SK-N-SH treated with all-trans-retinoic acid at 6 μM for 48 hours (cell line): Measurements from ENCODE around the gene ARID5B.

Experiments
- ATAC-seq: fragments of 200-7000 bp; cut with Tn5 transposase; 3 replicates; pipeline ENCODE4 v1.9.1; 2020; ENCODE audit warnings: mild to moderate bottlenecking, moderate library complexity
- ARNTL ChIP-seq: fragments of 450-650 bp; formaldehyde crosslinking; IDR thresholded peaks from 2 replicates; pipeline ENCODE4 v1.5.0; 2020; ENCODE audit warnings: low read depth, mild to moderate bottlenecking, moderate library complexity, borderline replicate concordance
- CSDC2 ChIP-seq: fragments of 250-450 bp; sonication (Bioruptor Pico); IDR thresholded peaks from 2 replicates; pipeline ENCODE4 v1.5.0; 2020; ENCODE audit warnings: mild to moderate bottlenecking, moderate library complexity
- ESRRG ChIP-seq: fragments of 250-450 bp; sonication (Bioruptor Pico); IDR thresholded peaks from 2 replicates; pipeline ENCODE4 v1.6.1; 2021; ENCODE audit warnings: mild to moderate bottlenecking
- GLIS3 ChIP-seq: fragments of 250-450 bp; sonication (Bioruptor Pico); IDR thresholded peaks from 2 replicates; pipeline ENCODE4 v1.5.0; 2020; ENCODE audit warnings: mild to moderate bottlenecking, moderate library complexity
- ISL1 ChIP-seq: fragments of 250-450 bp; sonication (Bioruptor Pico); IDR thresholded peaks from 2 replicates; pipeline ENCODE4 v2.1.2; 2022; ENCODE audit warnings: mild to moderate bottlenecking, moderate library complexity
- OSR1 ChIP-seq: fragments of 250-450 bp; sonication (Bioruptor Pico); IDR thresholded peaks from 2 replicates; pipeline ENCODE4 v1.8.0; 2022; ENCODE audit warnings: moderate library complexity, mild to moderate bottlenecking, inconsistent platforms
- PPARA ChIP-seq: fragments of 250-450 bp; sonication (Bioruptor Pico); IDR thresholded peaks from 2 replicates; pipeline ENCODE4 v1.5.0; 2020; ENCODE audit warnings: mild to moderate bottlenecking, borderline replicate concordance
- RARB ChIP-seq: fragments of 250-450 bp; sonication (Bioruptor Pico); IDR thresholded peaks from 2 replicates; pipeline ENCODE4 v1.8.0; 2021; ENCODE audit warnings: mild to moderate bottlenecking, moderate library complexity
- SNAI2 ChIP-seq: fragments of 250-450 bp; sonication (Bioruptor Pico); IDR thresholded peaks from 2 replicates; pipeline ENCODE4 v1.5.0; 2020; ENCODE audit warnings: mild to moderate bottlenecking, moderate library complexity
- TCF4 ChIP-seq: fragments of 250-450 bp; sonication (Bioruptor Pico); IDR thresholded peaks from 2 replicates; pipeline ENCODE4 v1.8.0; 2021; ENCODE audit warnings: mild to moderate bottlenecking, moderate library complexity, borderline replicate concordance
- TSHZ2 ChIP-seq: fragments of 250-450 bp; sonication (Bioruptor Pico); IDR thresholded peaks from 2 replicates; pipeline ENCODE4 v1.5.0; 2020; ENCODE audit warnings: mild to moderate bottlenecking, moderate library complexity
- ZC3H10 ChIP-seq: fragments of 250-450 bp; sonication (Bioruptor Pico); IDR thresholded peaks from 2 replicates; pipeline ENCODE4 v1.5.1; 2021; ENCODE audit warnings: mild to moderate bottlenecking, moderate library complexity
- ZFP3 ChIP-seq: fragments of 250-450 bp; sonication (Bioruptor Pico); IDR thresholded peaks from 2 replicates; pipeline ENCODE4 v1.5.0; 2020; ENCODE audit warnings: mild to moderate bottlenecking, moderate library complexity
- ZFP30 ChIP-seq: fragments of 450-650 bp; formaldehyde crosslinking; IDR thresholded peaks from 2 replicates; pipeline ENCODE4 v1.5.0; 2022; ENCODE audit warnings: mild to moderate bottlenecking, moderate library complexity
- ZNF565 ChIP-seq: fragments of 450-650 bp; formaldehyde crosslinking; conservative IDR thresholded peaks from 2 replicates; pipeline ENCODE4 v1.5.0; 2020; ENCODE audit warnings: low read depth, mild to moderate bottlenecking, moderate library complexity
- ZNF8 ChIP-seq: fragments of 450-650 bp; formaldehyde crosslinking; IDR thresholded peaks from 2 replicates; pipeline ENCODE4 v1.5.0; 2020; ENCODE audit warnings: mild to moderate bottlenecking, moderate library complexity
- TF ChIP-seq, protein P1 (sequence below): fragments of 250-450 bp; sonication (Bioruptor Pico); IDR thresholded peaks from 2 replicates; pipeline ENCODE4 v1.5.1; 2021; ENCODE audit warnings: mild to moderate bottlenecking, moderate library complexity
- TF ChIP-seq, protein P2 (sequence below): fragments of 250-450 bp; sonication (Bioruptor Pico); IDR thresholded peaks from 2 replicates; pipeline ENCODE4 v1.8.0; 2020; ENCODE audit warnings: mild to moderate bottlenecking, moderate library complexity, borderline replicate concordance

The ARID5B gene

GRCh38 chr10:62092301-62093030 lies 191.0 kb downstream of the ARID5B start:
- TF ChIP-seq GLIS3 (CRISPR knock-in tag) (no peak), ESRRG (CRISPR knock-in tag) (no peak), CSDC2 (no peak), ARNTL (no peak), ZNF565 (CRISPR knock-in tag) (no peak), OSR1 (no peak), ZFP30 (CRISPR knock-in tag) (no peak), ZFP3 (no peak), TSHZ2 (no peak), ISL1 (CRISPR knock-in tag) (no peak), ZC3H10 (no peak), RARB (CRISPR knock-in tag) (no peak), PPARA (CRISPR knock-in tag) (no peak)
- TF ChIP-seq, protein P1, sequence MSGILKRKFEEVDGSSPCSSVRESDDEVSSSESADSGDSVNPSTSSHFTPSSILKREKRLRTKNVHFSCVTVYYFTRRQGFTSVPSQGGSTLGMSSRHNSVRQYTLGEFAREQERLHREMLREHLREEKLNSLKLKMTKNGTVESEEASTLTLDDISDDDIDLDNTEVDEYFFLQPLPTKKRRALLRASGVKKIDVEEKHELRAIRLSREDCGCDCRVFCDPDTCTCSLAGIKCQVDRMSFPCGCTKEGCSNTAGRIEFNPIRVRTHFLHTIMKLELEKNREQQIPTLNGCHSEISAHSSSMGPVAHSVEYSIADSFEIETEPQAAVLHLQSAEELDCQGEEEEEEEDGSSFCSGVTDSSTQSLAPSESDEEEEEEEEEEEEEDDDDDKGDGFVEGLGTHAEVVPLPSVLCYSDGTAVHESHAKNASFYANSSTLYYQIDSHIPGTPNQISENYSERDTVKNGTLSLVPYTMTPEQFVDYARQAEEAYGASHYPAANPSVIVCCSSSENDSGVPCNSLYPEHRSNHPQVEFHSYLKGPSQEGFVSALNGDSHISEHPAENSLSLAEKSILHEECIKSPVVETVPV (CRISPR knock-in tag): no peak
- ATAC-seq: no peak

GRCh38 chr10:62093863-62094291 lies 192.4 kb downstream of the ARID5B start:
- ATAC-seq: peak; percentile 83
- TF ChIP-seq RARB (CRISPR knock-in tag): no peak
- TF ChIP-seq, protein P2, sequence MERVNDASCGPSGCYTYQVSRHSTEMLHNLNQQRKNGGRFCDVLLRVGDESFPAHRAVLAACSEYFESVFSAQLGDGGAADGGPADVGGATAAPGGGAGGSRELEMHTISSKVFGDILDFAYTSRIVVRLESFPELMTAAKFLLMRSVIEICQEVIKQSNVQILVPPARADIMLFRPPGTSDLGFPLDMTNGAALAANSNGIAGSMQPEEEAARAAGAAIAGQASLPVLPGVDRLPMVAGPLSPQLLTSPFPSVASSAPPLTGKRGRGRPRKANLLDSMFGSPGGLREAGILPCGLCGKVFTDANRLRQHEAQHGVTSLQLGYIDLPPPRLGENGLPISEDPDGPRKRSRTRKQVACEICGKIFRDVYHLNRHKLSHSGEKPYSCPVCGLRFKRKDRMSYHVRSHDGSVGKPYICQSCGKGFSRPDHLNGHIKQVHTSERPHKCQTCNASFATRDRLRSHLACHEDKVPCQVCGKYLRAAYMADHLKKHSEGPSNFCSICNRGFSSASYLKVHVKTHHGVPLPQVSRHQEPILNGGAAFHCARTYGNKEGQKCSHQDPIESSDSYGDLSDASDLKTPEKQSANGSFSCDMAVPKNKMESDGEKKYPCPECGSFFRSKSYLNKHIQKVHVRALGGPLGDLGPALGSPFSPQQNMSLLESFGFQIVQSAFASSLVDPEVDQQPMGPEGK (CRISPR knock-in tag): no peak
- TF ChIP-seq ESRRG (CRISPR knock-in tag): no peak
- TF ChIP-seq ISL1 (CRISPR knock-in tag): peak; percentile 79

- peak; percentile 68 for TF ChIP-seq ISL1 (CRISPR knock-in tag)
- TF ChIP-seq, protein P2 (CRISPR knock-in tag): no peak
- ATAC-seq: no peak
Measured at GRCh38 chr10:62095181-62096122, 194.0 kb downstream of the ARID5B start.

DNA sequence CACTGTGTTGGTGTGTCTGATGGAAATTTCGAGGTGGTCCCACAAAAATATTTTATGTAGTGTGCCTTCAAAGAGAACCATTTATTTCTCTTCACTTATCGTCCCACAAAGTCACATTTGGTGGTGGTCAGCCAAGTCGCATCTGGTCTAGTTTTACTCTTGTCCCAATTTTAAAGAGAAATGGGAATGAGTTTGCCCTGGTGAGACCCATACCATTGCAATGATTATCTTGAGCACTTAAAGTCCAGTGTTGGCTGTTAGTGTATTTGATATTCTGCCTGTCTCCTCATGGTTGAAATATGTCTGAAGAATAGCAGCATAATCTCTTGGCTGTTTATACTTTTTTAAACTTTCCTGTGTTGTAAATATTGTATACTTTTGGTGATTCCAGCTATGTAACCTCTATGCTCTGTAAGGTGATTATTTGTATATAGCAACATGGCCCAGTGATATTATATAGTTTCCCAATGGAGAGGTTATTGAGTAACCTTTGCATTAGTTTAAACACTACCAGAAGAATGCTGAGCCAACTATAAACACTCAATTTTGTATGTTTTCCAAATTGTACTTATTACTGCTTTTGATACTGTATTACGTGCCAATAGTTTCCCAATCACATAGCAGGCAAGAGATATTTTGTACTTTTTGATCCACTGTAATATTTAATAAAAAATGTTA lies 194.9 kb downstream of the ARID5B start:
- no peak for ATAC-seq
- TF ChIP-seq ZC3H10 (no peak), SNAI2 (CRISPR knock-in tag) (no peak), PPARA (CRISPR knock-in tag) (no peak), ZNF565 (CRISPR knock-in tag) (no peak), ISL1 (CRISPR knock-in tag) (no peak), ZNF8 (CRISPR knock-in tag) (no peak), GLIS3 (CRISPR knock-in tag) (no peak), TCF4 (no peak), TSHZ2 (no peak)
- TF ChIP-seq, protein P1 (CRISPR knock-in tag): no peak
